Esophagus muscularis mucosa (tissue), 3 donors: ENCODE data around the gene CENPV.

Source experiments
- CTCF ChIP-seq, 3 experiments: fragments of 200-600 bp in 2 of 3; fragments of 450-650 bp in 1 of 3; sonication (generic) in 2 of 3; IDR thresholded peaks; one replicate each; pipeline ENCODE4 v1.5.1; 2017 to 2019; ENCODE audit warnings: antibody characterized with exemption in 3 of 3, mild to moderate bottlenecking in 2 of 3, moderate library complexity in 1 of 3
- POLR2A ChIP-seq: fragments of 450-650 bp; IDR thresholded peaks from one replicate; pipeline ENCODE4 v1.6.1; 2017; ENCODE audit warnings: antibody characterized with exemption, moderate library complexity, mild to moderate bottlenecking, low read depth
- POLR2AphosphoS5 ChIP-seq, 2 donors: sonication (generic); formaldehyde crosslinking; IDR thresholded peaks; one replicate each; pipeline ENCODE4 v1.6.1; 2017; ENCODE audit warnings: antibody characterized with exemption in 2 of 2

- TF ChIP-seq CTCF (IDR thresholded peaks at IDR 0.05) (no peak), POLR2A (no peak), POLR2AphosphoS5 (IDR thresholded peaks at IDR 0.05) (no peak)
Measured at GRCh38 chr17:16379654-16380053, 26.4 kb upstream of the CENPV start.
